ENCODE measurements around the gene ATP9B.

DNA sequence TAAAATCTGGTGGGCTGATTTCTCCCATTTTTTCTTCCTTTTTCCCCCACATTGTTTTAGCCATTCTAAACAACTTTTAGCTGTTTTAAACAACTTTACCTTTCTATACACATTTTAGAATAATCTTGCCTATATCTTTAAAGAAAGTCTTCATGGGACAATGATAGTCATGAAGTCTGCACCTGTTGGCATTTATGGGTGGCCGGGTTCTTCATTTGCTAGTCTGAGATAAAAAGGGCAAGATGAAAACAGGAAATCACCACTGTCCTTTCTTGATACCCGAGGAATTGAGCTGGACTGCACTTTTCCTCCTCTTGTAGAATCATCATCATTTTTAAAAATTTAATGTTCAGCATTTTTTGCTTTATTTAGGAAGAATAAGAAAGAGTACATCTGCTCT is 104.5 kb downstream of the ATP9B start:
- TF ChIP-seq CTCF (IDR thresholded peaks at IDR 0.05) (no peak), POLR2A (IDR thresholded peaks at IDR 0.05; ENCODE audit: low read depth) (no peak), EP300 (IDR thresholded peaks at IDR 0.05) (no peak)
